ENCODE data around the gene NDC80.
A peak's percentile ranks its signal among the peaks of the same experiment; 100 is the strongest.
"Not testable (repeated sequence)": the region's sequence is repeated elsewhere in the genome, so short reads cannot be mapped to it uniquely, and the experiment has no call there.

NDC80 gene

DNA sequence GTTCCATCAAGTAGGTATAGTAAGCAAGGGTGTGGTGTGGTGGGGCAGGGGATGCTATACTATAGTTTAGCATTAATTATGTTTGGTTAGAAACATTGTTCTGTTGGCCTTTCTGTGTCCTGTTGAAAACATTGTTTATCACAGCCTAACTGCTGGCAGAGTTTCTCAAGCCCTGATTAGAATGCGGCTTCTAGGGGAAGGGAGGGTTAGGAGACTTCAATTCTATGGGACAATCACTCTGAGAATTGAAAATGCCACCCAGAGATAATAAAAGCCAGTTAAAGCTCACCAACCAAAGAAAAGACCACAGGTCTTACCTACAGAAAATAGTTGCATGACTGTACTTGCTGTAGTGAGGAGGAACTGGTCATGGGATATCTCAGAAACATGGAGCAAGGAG, 64.2 kb downstream of the NDC80 start:
- DNase-seq, result no peak

DNA sequence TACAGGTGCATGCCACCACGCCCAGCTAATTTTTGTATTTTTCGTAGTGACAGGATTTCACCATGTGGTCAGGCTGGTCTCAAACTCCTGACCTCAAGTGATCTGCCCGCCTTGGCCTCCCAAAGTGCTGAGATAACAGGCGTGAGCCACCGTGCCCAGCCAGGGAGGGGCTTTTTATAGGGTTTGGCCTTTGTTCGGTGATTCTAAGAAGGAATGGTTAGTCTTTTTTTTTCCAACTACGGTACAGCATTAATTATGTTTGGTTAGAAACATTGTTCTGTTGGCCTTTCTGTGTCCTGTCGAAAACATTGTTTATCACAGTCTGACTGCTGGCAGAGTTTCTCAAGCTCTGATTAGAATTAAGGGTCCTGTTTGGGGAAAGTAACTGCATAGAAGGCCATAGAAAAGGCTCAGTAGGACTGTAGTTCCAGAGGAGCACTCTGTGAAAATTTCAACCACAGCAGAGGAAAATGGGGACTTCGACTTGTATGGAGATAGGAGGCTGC, 64.8 kb downstream of the NDC80 start:
- no peak for DNase-seq

DNA sequence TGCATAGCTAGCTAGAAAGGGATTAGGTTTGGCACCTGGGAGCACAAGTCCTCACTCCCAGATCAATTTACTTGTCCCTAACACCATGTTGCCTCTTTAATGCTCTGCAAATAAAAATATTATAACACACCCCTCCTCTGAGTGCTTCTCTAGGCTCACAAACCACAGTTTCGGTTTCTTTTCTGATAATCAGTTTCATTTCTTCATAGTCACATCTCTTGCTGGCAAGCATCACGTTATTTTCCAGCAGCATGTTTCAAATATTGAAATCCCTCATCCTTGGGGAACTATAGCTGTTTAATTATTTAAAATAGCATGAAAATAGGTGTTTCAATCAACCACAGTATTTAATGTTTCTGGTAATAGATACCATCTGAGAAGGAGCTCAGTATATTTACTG, 70.3 kb downstream of the NDC80 start:
- DNase-seq, result no peak

DNA sequence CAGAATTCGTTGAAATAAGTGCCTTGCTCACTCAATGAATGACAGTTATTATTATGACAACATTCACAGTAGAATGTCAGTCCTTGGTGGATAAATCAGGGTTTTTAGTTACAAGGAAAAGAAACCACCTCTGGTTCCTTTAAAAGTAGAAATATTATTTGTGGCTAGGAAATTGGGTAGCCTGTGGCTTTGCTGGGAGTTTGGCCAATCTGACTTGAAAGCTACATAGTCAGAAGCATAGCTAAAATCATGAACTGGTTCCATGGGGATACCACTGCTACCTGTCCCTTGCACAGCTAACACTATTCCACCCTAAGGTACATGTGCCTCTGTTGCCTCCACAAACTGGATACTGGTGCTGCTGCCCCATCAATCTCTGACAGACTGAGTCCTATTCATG, 71.4 kb downstream of the NDC80 start:
- DNase-seq, result no peak

DNA sequence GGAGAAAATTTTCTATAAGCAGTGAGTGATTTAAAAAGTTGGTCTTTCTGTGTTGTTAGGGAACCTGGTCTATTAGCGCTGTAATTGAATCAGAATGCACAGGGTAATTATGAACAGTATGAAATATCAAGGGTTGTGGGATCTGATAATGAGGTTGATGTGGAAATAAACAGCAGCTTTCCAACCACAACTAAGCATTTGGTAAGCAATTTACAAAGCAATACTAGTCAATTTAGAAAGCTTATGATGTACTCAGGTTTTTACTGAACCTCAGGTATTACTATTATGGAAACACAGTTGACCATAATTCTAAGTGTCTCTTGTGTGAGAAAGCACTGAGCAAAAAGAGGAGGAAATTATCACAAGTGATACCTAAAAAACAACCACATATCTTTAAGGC, 73.2 kb downstream of the NDC80 start:
- DNase-seq, result no peak

DNA sequence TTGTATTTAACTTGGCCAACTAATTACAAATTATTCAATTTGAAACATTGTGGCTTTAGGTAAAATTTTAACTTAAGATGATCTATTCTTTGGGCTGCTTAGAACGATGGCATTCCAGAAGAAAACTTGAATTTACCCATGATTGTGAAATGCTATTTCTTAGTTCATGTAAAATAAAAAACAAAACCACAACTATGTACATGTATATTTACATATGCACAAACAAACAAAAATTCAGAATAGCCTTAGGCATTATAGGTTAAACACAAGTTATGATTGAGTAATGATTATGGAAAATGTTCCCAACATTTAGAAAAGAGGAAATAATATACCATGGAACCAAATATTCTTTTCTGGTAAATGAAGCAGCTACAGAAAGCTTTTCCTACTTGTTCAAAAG, 80.6 kb downstream of the NDC80 start:
- DNase-seq, result no peak

DNA sequence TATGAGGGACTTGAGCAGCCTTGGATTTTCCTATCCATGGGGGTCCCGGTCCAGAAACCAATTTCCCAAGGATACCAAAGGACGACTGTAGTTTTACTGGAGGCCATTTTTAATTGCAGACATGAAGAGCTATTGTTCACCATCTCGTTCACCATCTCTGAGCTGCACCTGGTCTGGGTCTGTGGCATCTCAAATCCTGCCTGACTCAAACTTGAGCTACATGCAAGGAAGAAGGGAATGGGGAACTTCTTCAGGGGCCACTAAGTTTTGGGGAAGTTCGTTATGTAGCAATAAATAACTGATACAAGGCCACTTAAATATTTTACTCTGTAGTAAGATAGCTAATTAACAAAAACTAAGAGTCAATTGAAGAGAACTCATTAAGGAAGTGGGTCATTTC, 82.1 kb downstream of the NDC80 start:
- DNase-seq, result no peak

DNA sequence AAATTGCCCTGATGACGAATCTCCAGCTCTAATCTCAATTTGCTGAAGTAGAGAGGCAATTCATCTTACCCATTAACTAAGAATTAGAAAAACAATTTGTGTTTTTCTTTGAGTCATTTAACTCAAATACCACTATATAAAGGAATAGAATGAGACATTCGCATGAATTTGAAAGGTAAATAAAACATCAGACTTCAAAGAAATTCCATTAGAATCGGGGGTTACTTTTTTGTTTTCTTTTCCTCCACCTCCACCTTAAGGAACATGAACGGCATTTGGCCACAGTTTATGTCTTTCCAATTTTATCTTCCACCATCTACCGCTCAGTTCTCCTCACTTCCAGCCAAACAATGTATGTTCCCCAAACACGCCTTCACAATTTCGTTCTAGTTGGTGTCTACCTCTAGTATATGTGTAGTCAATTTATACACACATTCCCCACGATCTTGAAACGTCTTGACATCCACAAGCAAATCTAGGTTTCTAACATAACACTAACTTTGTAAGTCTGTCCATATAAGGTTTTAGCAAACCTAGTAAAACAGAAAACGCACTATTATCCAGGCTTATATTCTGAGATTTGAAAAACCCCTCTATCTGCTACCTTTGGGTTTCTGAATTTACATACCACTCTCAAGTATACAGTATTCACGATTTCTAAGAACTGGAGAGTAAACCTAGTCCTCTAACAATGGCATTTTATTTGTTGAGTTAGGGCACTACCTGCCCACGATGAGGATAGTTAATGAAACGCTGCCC, 83.0 kb downstream of the NDC80 start:
- no peak for DNase-seq

DNA sequence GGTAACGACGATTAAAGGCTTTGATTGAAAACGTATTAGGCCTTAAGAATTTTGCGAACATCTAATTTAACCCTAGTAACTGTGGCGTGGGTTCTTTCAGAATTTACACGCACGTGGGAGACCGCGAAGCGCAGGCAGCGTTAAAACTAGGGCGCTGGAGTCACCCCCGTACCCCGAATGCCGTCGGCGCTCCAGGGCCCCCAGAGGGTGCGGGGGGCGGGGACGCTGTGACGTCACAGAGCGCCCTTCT, 83.5 kb downstream of the NDC80 start:
- DNase-seq, result no peak

DNA sequence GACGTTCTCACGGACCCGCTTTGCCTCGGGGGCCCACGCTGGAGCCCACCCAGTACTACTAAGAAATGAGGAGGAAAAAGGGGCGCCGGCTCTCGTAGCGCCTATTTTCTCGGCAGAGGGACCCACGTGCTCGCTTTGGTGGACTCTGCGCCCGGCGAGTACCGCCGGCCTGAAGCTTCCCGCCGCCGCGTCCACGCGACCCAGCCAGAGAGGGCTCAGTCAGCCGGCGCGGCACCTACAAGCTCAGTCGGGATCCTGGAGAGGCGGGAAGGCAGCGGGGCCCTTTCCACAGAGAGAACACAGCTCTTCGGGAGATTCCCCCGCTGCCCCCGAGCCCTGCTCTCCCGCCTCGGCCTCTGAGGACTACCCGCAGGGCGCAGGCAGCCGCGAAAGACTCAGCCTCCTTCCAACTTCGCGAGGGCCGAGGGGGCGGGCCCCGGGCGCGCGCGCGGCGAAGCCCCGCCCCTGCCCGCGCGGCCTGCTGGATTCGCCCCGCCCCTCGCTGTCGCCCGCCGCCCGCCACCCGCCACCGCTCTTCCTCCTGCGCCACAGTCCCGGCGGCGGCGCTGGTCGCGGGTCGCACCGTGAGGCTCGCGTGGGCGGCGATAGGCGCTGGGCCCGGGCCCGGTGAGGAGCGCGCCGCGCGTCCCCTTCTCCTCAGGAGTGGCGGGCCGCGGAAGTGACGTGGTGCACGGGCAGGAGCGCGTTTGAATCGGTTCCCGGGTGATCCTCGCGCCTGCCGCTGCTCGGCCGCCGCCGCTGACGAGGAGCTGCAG, 84.0 kb downstream of the NDC80 start, which contains the start of gene SMCHD1:
TSS of gene SMCHD1 (plus strand) at position 549 of the 776 bp plus-strand sequence. CDS start 350 bp downstream, outside the sequence.
- DNase-seq, result peak; percentile 90

DNA sequence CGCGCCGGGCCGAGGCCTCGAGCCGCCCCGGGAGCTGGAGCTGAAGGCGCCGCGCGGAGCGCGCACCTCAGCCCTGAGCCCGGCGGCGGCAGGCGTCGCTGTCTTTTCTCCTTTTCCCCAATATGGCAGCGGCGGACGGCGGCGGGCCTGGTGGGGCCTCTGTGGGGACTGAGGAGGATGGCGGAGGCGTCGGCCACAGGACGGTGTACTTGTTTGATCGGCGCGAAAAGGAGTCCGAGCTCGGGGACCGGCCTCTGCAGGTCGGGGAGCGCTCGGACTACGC, 84.5 kb downstream of the NDC80 start:
- DNase-seq, result no peak

DNA sequence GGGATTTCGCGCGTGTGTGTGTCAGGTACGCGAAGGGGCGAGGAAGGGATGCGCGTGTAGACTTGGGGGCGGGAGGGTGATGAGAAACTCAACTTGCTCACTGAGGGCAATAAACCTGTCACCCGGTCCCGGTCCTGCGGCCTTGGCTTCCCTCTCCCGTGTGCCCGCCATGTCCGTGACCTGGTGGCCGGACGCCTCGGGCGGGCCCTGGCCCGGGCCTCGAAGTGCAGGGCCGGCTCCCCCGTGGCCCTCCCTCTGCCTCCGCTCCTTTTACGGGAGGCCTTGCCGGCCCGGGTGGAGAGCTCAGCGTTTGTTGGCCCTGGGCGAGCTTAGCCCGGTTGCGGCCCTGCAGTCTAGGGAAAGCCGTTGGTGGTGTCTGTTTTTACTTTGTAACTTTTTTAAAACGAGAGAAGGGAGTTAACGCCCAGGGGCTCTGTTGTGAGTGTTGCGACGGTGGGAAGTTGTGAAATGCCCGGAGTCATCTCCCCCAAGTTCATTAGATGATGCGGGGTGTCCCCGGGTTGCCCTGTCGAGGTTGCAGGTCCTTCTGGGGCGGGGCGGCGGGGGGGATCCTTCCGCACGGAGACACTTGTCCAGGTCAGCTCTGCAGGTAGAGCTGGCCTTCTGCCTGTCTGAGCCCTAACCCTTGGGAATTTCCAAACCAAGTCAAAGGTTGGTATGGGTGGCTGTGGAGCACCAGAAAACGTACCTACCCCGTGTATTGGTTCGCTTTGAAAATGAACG, 85.1 kb downstream of the NDC80 start:
- peak; percentile 57 for DNase-seq

DNA sequence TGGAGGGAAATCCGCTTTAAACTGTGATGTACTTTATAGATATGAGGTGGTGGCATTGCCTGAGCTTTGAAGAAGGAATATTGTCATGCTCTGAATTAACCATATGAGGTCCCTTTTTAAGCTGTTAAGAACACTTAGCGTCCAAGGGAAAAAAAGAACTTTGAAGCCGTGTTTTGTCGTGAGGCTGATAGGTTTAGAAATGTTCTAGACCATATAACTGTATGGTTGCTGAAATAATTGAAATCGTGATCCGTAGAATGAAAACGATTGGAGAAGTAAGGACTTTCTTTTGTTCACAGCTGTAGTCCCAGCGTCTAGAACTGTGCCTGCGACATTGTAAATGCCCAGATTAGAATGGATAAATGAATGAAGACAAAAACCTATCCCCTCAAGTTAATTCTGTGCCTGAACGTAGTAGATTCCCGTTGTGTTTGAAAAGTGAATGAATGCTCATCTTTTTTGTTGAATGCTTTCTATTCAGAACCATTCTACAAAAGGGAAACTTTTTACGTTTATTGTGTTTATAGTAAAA, 85.7 kb downstream of the NDC80 start:
- DNase-seq, result no peak

DNA sequence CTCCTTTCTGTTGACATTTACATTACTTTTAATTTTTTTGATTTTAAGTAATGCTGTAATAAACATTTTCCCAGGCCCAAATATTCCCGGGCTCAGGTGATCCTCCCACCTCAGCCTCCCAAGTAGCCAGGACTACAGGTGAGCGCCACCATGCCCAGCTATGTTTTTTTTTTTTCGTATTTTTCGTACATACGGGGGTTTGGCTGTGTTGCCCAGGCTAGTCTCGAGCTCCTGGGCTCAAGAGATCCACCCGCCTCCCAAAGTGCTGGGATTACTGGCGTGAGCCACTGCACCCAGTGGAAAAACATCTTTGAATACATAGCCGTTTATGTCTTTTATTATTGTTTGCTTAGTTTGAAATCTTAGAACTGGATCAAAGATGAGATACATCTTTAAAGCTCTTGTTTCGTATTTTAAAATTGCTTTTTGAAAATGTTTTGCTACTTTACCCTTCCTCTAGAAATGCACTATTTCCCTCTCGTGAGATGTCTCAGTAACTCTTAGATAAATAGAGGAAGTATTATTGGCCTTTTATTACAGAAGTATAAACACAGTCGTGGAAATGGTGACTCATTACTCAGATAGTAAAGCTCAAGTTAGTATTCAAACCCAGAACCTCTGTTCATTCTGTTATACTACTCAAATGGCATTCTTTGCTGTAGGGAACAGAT, 86.6 kb downstream of the NDC80 start:
- DNase-seq, result no peak

DNA sequence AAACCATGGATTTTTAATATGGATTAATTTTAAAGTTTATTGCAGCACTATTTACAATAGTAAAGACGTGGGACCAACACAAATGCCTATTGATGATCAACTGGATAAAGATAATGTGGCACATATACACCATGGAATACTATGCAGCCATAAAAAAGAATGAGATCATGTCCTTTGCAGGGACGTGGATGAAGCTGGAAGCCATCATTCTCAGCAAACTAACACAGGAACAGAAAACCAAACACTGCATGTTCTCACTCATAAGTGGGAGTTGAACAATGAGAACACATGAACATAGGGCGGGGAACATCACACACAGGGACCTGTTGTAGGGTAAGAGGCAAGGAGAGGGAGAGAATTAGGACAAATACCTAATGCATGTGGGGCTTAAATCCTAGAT, 89.5 kb downstream of the NDC80 start:
- not testable (repeated sequence) for DNase-seq

DNA sequence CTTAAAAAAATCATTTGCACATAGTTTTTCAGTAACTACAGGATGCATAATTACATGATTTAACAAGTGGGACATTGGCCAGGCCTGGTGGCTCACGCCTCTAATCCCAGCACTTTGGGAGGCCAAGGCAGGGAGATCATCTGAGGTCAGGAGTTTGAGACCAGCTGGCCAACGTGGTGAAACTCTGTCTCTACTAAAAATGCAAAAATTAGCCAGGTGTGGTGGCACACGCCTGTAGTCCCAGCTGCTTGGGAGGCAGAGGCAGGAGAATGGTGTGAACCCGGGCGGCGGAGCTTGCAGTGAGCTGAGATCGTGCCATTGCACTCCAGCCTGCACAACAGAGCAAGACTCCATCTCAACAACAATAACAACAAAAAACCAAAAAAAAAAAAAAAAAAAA, 90.9 kb downstream of the NDC80 start:
- DNase-seq, result not testable (repeated sequence)

DNA sequence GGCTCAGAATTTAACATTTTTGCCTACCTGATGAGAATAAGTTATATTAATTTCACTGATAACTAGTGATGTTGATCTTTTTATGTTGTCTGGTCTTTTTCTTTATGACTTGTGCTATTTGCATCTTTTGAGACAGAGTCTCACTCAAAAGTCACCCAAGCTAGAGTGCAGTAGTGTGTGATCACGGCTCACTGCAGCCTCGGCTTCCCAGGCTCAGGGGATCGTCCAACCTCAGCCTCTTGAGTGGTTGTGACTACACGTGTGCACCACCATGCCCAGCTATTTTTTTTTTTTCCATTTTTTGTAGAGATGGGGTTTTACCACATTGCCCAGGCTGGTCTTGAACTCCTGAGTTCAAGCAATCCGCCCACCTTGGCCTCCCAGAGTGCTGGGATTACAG, 91.6 kb downstream of the NDC80 start:
- no peak for DNase-seq

Measured in activated CD4-positive, CD25-positive, alpha-beta regulatory T cell treated with anti-CD3 and anti-CD28 coated beads, Interleukin-2, amount 50 U/mL, for 72 hours (primary cell).